LNCaP clone FGC (cell line): ENCODE results near the gene ARRDC2.

ENCODE experiments used
- DNase-seq: peaks from one replicate; pipeline ENCODE4 v3.0.0-alpha.2; 2011; ENCODE audit warnings: low read depth
- H3K4me3 ChIP-seq: 2 replicates; pipeline ENCODE4 v1.5.1; 2011; ENCODE audit warnings: mild to moderate bottlenecking, low read depth, low read length, control low read depth
- CTCF ChIP-seq: IDR thresholded peaks from 2 replicates; pipeline ENCODE4 v1.5.1; 2012; ENCODE audit warnings: mild to moderate bottlenecking; ENCODE audit not compliant: control insufficient read depth, insufficient read depth; ENCODE audit errors: extremely low read depth

Gene ARRDC2

GRCh38 chr19:17967257-17968051 is 40.5 kb upstream of the ARRDC2 start:
- no peak overlapping the region for H3K4me3 ChIP-seq
- TF ChIP-seq CTCF, result no peak
- no peak for DNase-seq

- TF ChIP-seq CTCF, result no peak
- DNase-seq, result no peak
- H3K4me3 ChIP-seq, result no peak overlapping the region
These were observed 39.6 kb upstream of the ARRDC2 start for GRCh38 chr19:17968362-17968761.

GRCh38 chr19:17969096-17969792 is 38.7 kb upstream of the ARRDC2 start:
- TF ChIP-seq CTCF, result no peak

GRCh38 chr19:17972230-17972629 is 35.7 kb upstream of the ARRDC2 start:
- no peak for DNase-seq
- no peak overlapping the region for H3K4me3 ChIP-seq
- no peak for TF ChIP-seq CTCF

More at GRCh38 chr19:17969096-17969792, 38.7 kb upstream of the ARRDC2 start:
- H3K4me3 ChIP-seq, result no peak overlapping the region
- no peak for DNase-seq

- no peak for DNase-seq
These were observed 34.2 kb upstream of the ARRDC2 start for GRCh38 chr19:17973759-17974158.

GRCh38 chr19:17974551-17974950 is 33.4 kb upstream of the ARRDC2 start:
- H3K4me3 ChIP-seq, result no peak overlapping the region
- no peak for TF ChIP-seq CTCF
- DNase-seq, result no peak

More at GRCh38 chr19:17973759-17974158, 34.2 kb upstream of the ARRDC2 start:
- no peak overlapping the region for H3K4me3 ChIP-seq
- no peak for TF ChIP-seq CTCF
